NCI-H2107 (cell line): Measurements from ENCODE around the gene P2RX3.
"Not testable (repeated sequence)": the region's sequence is repeated elsewhere in the genome, so short reads cannot be mapped to it uniquely, and the experiment has no call there.

Source experiments
- DNase-seq: peaks from one replicate; lab custom pipeline; 2025; lab: John Stamatoyannopoulos, UW

The P2RX3 gene

GRCh38 chr11:57338142-57338541 is at the start of gene P2RX3:
Gene P2RX3, plus strand, starts transcription at chr11:57338352. Its CDS starts 199 bp downstream, at chr11:57338551.
- no peak for DNase-seq

- DNase-seq = peak; percentile 14
These were observed 49.2 kb upstream of the P2RX3 start for GRCh38 chr11:57288771-57289579.

GRCh38 chr11:57290288-57290687 is 47.9 kb upstream of the P2RX3 start:
- no peak for DNase-seq

- no peak for DNase-seq
These were observed 43.7 kb upstream of the P2RX3 start for GRCh38 chr11:57294225-57295131.

- not testable (repeated sequence) for DNase-seq
These were observed 41.9 kb upstream of the P2RX3 start for GRCh38 chr11:57296205-57296604.

- no peak for DNase-seq
These were observed 40.9 kb upstream of the P2RX3 start for GRCh38 chr11:57297221-57297620.

GRCh38 chr11:57299150-57299737 is 38.9 kb upstream of the P2RX3 start:
- no peak for DNase-seq

GRCh38 chr11:57300785-57301184 is 37.4 kb upstream of the P2RX3 start:
- no peak for DNase-seq

GRCh38 chr11:57301711-57302423 is 36.3 kb upstream of the P2RX3 start:
- DNase-seq = no peak

- no peak for DNase-seq
These were observed 35.7 kb upstream of the P2RX3 start for GRCh38 chr11:57302489-57302888.

GRCh38 chr11:57303280-57303989 is 34.7 kb upstream of the P2RX3 start:
- DNase-seq = no peak

GRCh38 chr11:57303990-57304579 is 34.1 kb upstream of the P2RX3 start:
- no peak for DNase-seq

- DNase-seq = no peak
These were observed 32.6 kb upstream of the P2RX3 start for GRCh38 chr11:57305523-57305922.

- no peak for DNase-seq
These were observed 31.8 kb upstream of the P2RX3 start for GRCh38 chr11:57306161-57306876.

GRCh38 chr11:57306940-57307565 is 31.1 kb upstream of the P2RX3 start:
- no peak for DNase-seq

- DNase-seq = no peak
These were observed 30.4 kb upstream of the P2RX3 start for GRCh38 chr11:57307666-57308270.

- DNase-seq = no peak
These were observed 29.6 kb upstream of the P2RX3 start for GRCh38 chr11:57308426-57309060.

- DNase-seq = no peak
These were observed 28.8 kb upstream of the P2RX3 start for GRCh38 chr11:57309106-57310059.
